Astrocyte of the spinal cord (primary cell): ENCODE results near the gene FES.

Experiments
- DNase-seq: peaks from one replicate; pipeline ENCODE4 v3.0.0; 2011; ENCODE audit warnings: low read depth, low spot score
- H3K4me3 ChIP-seq: 2 replicates; pipeline ENCODE4 v1.5.1; 2011; ENCODE audit warnings: low read depth, mild to moderate bottlenecking, low read length, moderate library complexity
- CTCF ChIP-seq: IDR thresholded peaks from 2 replicates; pipeline ENCODE4 v1.5.1; 2012; ENCODE audit warnings: low read depth, mild to moderate bottlenecking, low read length, inconsistent platforms
- in situ Hi-C: cut with HindIII; loops from 2 replicates; pipeline ENCODE4 v1.10.0; 2017; ENCODE audit warnings: low sequenced_read_pairs

Gene FES

GRCh38 chr15:90866161-90866715 lies 18.1 kb upstream of the FES start:
- in situ Hi-C loops = no loop called here
- TF ChIP-seq CTCF = no peak
- DNase-seq = no peak
- no peak overlapping the region for H3K4me3 ChIP-seq

GRCh38 chr15:90866800-90867199 lies 17.5 kb upstream of the FES start:
- in situ Hi-C loops = no loop called here
- no peak for TF ChIP-seq CTCF

GRCh38 chr15:90868261-90868689 lies 16.0 kb upstream of the FES start, which contains the start of gene FURIN:
TSS of gene FURIN (plus strand) at chr15:90868588. CDS start at chr15:90875741, 7,153 bp downstream.
- TF ChIP-seq CTCF = no peak
- no peak for DNase-seq
- no peak within 1 kb of the TSS for H3K4me3 ChIP-seq
- in situ Hi-C loops = no loop called here

More at GRCh38 chr15:90866800-90867199, 17.5 kb upstream of the FES start:
- H3K4me3 ChIP-seq = no peak overlapping the region
- no peak for DNase-seq

GRCh38 chr15:90869140-90869541 lies 15.2 kb upstream of the FES start:
- DNase-seq = no peak
- no peak overlapping the region for H3K4me3 ChIP-seq
- in situ Hi-C loops = no loop called here
- TF ChIP-seq CTCF = no peak

GRCh38 chr15:90869601-90870353 lies 14.5 kb upstream of the FES start:
- no peak overlapping the region for H3K4me3 ChIP-seq
- peak; percentile 92 for DNase-seq
- no peak for TF ChIP-seq CTCF
- in situ Hi-C loops = no loop called here

- peak overlapping the region; percentile 70 for H3K4me3 ChIP-seq
- in situ Hi-C loops = no loop called here
- TF ChIP-seq CTCF = no peak
- peak; percentile 47 for DNase-seq
Measured at GRCh38 chr15:90870354-90871138, 13.8 kb upstream of the FES start.
